Stimulated activated CD4-positive, alpha-beta T cell treated with anti-CD3 and anti-CD28 coated beads, Interleukin-2, amount 100 ng/mL, for 24 hours (primary cell): ENCODE measurements around the gene KIAA0408.
"Not testable (repeated sequence)": the region's sequence is repeated elsewhere in the genome, so short reads cannot be mapped to it uniquely, and the experiment has no call there.

Experiments
- DNase-seq, 2 donors: peaks; one replicate each; pipeline ENCODE4 v3.0.0-alpha.2; 2020

KIAA0408 gene

GRCh38 chr6:127462376-127462775 is 3.2 kb upstream of the KIAA0408 start:
- DNase-seq, result no peak

GRCh38 chr6:127460465-127460864 is 1.3 kb upstream of the KIAA0408 start:
- DNase-seq, result no peak

- DNase-seq, result no peak
These were observed 372 bp downstream of the KIAA0408 start for GRCh38 chr6:127458817-127459216.

GRCh38 chr6:127458222-127458621 is 967 bp downstream of the KIAA0408 start:
- DNase-seq, result no peak

GRCh38 chr6:127457456-127458064 is 1.6 kb downstream of the KIAA0408 start:
- no peak for DNase-seq

- DNase-seq, result no peak
These were observed 2.7 kb downstream of the KIAA0408 start for GRCh38 chr6:127456465-127456864.

GRCh38 chr6:127453845-127454619 is 5.2 kb downstream of the KIAA0408 start:
- DNase-seq, result no peak

GRCh38 chr6:127452803-127453202 is 6.4 kb downstream of the KIAA0408 start:
- no peak for DNase-seq

GRCh38 chr6:127451388-127451787 is 7.8 kb downstream of the KIAA0408 start:
- no peak for DNase-seq

GRCh38 chr6:127447780-127448179 is 11.4 kb downstream of the KIAA0408 start:
- DNase-seq, result no peak

GRCh38 chr6:127446356-127446755 is 12.8 kb downstream of the KIAA0408 start:
- no peak for DNase-seq

GRCh38 chr6:127441881-127442280 is 17.3 kb downstream of the KIAA0408 start:
- DNase-seq, result no peak

- DNase-seq, result no peak
These were observed 19.5 kb downstream of the KIAA0408 start for GRCh38 chr6:127439718-127440117.

- DNase-seq, result no peak
These were observed 22.5 kb downstream of the KIAA0408 start for GRCh38 chr6:127436578-127437110.

GRCh38 chr6:127435626-127436220 is 23.5 kb downstream of the KIAA0408 start:
- DNase-seq, result no peak

GRCh38 chr6:127434651-127435050 is 24.5 kb downstream of the KIAA0408 start:
- DNase-seq, result no peak

- DNase-seq, result not testable (repeated sequence)
These were observed 30.6 kb downstream of the KIAA0408 start for GRCh38 chr6:127428562-127428961.

GRCh38 chr6:127423921-127424320 is 35.3 kb downstream of the KIAA0408 start:
- DNase-seq, result no peak

GRCh38 chr6:127421164-127421563 is 38.0 kb downstream of the KIAA0408 start:
- DNase-seq, result not testable (repeated sequence)

GRCh38 chr6:127420556-127420955 is 38.6 kb downstream of the KIAA0408 start:
- DNase-seq, result peak; percentile 68 to 78

- no peak for DNase-seq
These were observed 44.1 kb downstream of the KIAA0408 start for GRCh38 chr6:127415096-127415495.

- DNase-seq, result not testable (repeated sequence)
These were observed 46.1 kb downstream of the KIAA0408 start for GRCh38 chr6:127413123-127413522.

- DNase-seq, result not testable (repeated sequence)
These were observed 47.2 kb downstream of the KIAA0408 start for GRCh38 chr6:127412016-127412415.
